Measurements from ENCODE around the gene CEP95. TPM values are rescaled to one million over a fixed set of nuclear protein-coding genes. Genes with fewer than 3 reads are reported as not detected.
"Not testable (repeated sequence)": the region's sequence is repeated elsewhere in the genome, so short reads cannot be mapped to it uniquely, and the experiment has no call there.

CEP95 gene
- polyA plus RNA-seq, 3 donors, result 84.0 to 93.8 (median 90.2) TPM

DNA sequence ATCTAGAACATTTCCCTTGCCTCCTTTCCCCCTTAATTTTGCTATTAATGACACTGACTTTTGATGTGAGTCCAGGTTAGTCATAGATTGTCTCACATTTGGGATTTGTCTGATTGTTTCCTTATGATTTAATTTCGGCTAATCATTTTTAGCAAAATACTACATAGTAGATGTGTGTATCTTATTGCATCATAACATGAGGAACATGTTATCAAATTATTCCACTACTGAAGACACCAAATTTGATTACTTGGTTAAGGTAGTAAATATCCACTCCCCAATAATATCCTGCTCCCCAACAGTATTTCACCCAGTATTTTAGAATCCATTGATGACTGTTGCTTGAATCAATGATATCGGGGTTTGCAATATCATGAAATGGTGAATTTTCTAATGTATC, 12.7 kb upstream of the CEP95 start:
- DNase-seq (ENCODE audit: low read depth in 3 of 3, low spot score in 2 of 3), result no peak

DNA sequence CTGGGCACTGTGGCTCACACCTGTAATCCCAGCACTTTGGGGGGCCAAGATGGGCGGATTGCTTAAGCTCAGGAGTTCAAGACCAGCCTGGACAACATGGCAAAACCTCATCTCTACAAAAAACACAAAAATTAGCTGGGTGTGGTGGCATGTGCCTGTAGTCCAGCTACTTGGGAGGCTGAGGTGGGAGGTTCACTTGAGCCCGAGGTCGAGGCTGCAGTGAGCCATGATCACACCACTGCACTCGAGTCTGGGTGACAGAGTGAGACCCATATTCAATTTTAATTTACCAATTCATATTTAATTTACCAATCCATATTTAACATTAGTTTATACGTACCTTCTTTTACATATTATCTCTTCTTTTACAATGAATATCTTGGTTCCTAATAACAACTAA, 11.5 kb upstream of the CEP95 start:
- not testable (repeated sequence) for DNase-seq (ENCODE audit: low read depth in 3 of 3, low spot score in 2 of 3)

DNA sequence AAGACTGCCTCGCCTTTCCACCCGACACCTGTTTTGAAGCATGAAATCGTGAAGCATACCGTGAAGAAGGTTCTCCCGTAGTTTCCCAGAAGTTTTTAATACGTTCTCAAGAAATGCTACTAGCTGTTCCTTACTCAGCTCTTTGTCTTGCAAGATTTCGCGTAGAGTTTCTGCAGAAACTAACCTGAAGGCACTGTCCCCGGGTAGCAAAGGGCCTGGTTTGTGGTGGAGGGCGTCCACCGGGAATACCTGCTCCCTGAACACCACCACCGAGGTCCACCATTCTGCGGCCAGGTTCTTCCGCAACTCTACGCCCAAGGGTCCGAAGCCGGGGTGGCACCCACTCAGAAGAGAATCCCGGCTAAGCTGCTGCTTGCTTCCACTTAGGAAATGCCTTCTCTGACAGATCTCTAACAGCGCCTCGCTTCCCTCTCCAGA, 10.4 kb upstream of the CEP95 start:
- DNase-seq (ENCODE audit: low read depth in 3 of 3, low spot score in 2 of 3), result no peak

GRCh38 chr17:64496786-64497564, 9.8 kb upstream of the CEP95 start, which contains the start of gene POLG2:
POLG2 (minus strand) TSS chr17:64497054; CDS start chr17:64496968, 86 bp downstream.
- DNase-seq (ENCODE audit: low read depth in 3 of 3, low spot score in 2 of 3), result peak; percentile 75 to 85 (median 80)

GRCh38 chr17:64497565-64498035, 9.2 kb upstream of the CEP95 start:
- DNase-seq (ENCODE audit: low read depth in 3 of 3, low spot score in 2 of 3), result no peak

DNA sequence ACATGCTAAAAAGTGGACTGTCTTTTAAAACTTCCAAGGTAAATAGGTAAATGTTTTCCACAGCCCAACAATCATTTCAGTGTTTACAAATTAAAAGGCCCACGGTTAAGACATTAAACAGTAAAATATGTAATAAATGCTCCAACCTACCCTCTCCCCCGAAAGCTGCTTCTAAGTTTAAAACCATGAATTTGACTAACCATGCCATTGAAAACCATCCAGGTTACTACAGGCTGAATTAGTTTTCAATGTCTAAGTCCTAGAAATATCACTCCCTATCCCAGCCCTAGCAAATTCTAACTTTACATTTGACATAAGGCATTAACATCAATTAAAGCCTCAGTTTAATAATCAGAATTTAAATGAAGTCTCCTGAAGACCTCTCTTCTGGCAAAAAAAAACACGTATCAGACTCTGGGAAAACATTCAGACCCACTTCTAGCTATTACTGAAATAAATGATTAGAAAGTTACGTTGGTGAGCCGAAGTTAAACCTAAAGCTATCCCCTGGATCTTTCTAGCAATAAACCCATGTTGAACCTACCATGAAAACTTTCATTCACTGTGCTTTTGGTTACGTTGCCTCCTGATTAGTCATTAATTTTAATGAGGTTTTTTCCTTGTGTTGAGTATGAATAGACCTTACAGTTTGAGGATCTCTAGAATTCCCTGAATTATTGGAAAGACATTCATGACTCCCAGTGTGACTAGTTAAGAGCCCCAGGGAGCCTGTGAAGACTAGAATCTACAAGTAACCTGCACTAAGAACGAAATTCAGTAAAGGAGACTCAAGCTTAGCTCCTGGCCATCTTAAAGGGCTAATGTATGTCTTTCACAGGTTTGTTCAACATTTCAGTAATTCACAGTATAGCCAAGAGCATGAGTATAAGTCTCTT, 8.2 kb upstream of the CEP95 start:
- DNase-seq (ENCODE audit: low read depth in 3 of 3, low spot score in 2 of 3), result no peak

- no peak for DNase-seq (ENCODE audit: low read depth in 3 of 3, low spot score in 2 of 3)
Measured at GRCh38 chr17:64499805-64500486, 6.8 kb upstream of the CEP95 start.

DNA sequence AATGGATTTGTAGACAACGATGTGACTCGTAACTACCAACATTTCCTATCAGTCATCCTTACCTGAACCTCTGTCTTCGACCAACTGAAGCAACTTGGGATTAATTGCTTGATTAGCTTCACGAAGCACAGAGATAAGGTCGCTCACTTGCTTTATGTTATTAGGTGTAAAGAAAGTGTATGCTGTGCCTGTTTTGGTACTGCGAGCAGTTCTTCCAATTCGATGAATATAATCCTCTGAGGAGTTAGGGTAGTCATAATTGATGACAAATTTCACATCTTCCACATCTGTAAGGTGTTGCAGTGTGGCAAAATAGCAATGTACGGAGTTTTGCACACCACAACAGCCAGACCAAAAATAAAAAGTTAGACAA, 6.3 kb upstream of the CEP95 start:
- no peak for DNase-seq (ENCODE audit: low read depth in 3 of 3, low spot score in 2 of 3)

GRCh38 chr17:64500862-64501765, 5.7 kb upstream of the CEP95 start:
- no peak for DNase-seq (ENCODE audit: low read depth in 3 of 3, low spot score in 2 of 3)

DNA sequence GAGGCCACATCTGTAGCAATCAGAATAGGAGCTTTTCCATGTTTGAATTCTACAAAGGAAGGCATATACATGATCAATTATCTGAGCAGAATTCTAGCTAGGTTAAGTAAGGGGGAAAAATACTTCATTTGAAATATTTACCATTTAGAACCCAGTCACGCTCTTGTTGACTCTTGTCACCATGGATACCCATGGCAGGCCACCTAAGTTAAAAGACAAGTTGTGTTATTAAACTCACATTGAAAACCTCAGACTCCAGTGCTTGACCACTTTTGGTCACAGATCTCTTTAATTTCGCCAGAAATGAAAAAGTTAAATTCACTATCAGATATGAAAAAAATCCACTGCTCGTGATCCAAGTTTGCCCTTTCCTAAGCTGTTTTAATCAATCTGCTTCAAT, 4.8 kb upstream of the CEP95 start:
- DNase-seq (ENCODE audit: low read depth in 3 of 3, low spot score in 2 of 3), result no peak

DNA sequence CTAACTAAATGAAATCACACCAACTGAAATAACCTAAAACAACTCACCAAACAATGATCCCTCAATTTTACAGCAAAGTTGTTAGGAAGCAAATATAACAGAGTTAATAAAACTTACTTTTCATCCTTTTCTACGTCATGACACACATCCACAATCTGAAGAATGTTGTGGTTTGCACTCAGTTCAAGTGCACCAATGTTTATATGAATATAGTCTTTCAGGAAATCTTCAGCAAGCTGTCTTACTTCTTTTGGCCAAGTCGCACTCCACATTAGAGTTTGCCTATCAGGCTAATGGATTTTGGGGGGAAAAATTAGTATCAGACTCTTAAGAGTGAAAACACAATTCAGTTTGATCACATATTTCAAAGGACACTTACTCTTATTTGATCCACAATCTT, 4.0 kb upstream of the CEP95 start:
- no peak for DNase-seq (ENCODE audit: low read depth in 3 of 3, low spot score in 2 of 3)

GRCh38 chr17:64503341-64503740, 3.4 kb upstream of the CEP95 start:
- no peak for DNase-seq (ENCODE audit: low read depth in 3 of 3, low spot score in 2 of 3)

DNA sequence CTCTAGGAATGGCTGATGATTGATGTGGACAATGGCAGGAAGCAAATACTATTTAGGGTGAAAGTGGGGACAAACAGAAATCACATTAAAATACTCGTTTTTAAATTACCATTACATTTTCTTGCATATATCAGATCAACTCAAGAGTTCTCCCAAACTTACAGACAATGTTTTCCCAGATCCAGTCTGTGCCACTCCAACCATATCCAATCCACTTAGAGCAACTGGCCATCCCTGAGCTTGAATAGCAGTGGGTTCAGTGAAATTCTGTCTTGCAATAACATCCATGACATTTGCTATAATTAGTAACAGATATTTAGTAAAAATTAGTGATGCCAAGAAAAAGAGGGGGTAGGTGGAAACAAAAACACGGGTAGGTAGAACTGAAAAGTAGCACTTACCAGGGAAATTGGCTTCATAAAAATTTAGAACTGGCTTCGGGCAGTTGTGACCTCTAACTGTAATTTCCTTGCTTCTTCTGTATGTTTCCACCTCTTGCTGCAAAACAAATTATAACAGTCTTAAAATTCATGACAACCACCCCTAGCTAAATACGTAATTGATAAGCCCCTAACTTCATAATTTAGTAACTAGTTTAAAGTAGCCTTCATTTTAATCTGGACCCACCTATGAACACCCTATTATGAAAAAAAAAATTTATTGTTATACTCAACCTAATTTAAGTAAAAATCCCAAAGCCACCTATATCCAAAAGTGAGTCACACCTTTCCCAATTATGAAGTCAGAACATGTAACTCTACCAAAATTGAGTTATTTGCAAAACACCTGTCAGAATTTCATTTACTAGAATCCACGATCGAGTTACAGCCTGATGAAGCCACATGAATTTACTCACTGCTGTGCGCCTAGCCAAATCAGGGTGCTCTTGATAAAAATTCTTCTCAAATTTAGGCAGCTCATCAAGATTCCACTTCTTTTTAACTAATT, 2.7 kb upstream of the CEP95 start:
- DNase-seq (ENCODE audit: low read depth in 3 of 3, low spot score in 2 of 3), result no peak

DNA sequence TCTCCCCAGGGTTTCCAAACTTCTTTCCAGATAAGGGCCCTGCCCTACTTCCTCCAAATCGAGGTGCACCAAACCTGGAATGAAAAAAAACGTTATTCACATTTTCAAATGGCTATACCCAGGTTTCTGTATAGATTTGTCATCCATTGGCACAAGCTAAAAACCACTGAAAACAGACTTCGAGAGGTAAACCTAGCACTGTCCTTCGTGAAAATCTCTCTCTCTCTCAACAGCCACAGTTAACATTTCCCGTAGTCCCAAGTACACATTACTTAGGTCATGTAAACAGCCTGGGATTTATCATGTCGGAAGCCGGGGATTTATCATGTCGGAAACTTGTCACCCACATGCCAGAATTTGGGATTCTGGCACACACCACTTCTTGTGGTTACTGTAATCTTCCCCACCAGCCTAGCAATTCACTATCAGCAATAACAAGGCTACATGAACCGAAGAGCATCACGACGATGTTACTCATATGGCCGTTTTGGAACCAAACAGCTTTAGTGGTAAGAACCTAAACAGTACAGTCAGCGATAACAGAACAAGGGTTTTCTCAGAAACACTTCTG, 1.9 kb upstream of the CEP95 start:
- no peak for DNase-seq (ENCODE audit: low read depth in 3 of 3, low spot score in 2 of 3)

DNA sequence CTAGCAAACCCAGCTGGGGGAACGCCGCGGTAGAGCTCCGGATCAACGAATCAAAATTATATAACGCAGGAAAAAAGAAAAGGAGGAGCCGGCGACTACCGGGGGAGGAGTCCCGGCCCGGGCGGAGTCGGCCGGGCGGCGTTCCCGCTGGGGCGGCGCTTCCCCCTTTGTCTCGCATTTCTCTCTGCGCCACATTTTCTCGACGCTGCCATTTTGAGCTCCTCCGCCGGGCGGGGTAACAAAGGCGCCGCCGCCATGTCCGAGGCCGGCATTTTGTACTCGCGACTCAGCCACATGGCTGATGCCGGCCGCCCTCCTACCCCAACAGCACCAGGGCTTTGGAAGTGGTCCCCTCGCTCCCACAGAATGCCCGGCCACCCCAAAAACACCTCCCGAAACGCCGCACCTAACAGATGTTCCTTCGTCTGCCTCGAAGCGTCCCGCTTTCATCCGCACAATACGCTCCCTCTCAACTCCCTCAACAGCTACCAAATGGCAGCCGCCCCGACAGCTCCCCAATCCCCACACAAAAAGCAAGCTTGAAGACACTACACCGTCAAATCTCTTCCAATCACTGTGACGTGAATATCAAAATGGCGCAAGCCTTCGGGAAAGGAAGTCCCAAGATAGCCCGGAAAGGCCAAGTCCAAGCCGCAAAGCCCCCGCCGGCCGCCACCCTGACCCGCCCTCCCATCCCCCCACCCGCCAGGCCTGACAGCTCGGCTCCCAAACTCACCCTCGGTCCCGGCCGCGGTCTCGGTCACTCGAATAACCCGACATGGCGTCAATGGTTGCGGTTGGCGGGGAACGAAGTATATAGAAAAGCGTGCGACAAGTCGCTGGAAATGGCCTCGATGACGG, 1.2 kb upstream of the CEP95 start:
- DNase-seq (ENCODE audit: low read depth in 3 of 3, low spot score in 2 of 3), result peak; percentile 74 to 87 (median 86)

GRCh38 chr17:64506201-64506575, 589 bp upstream of the CEP95 start, which contains the start of gene DDX5:
DDX5 (minus strand) TSS chr17:64506289; CDS start chr17:64506119, 170 bp downstream.
- DNase-seq (ENCODE audit: low read depth in 3 of 3, low spot score in 2 of 3), result peak; percentile 90 to 94 (median 93)

GRCh38 chr17:64507413-64507782, 621 bp downstream of the CEP95 start:
- peak; percentile 69 to 76 (median 73) for DNase-seq (ENCODE audit: low read depth in 3 of 3, low spot score in 2 of 3)

- no peak for DNase-seq (ENCODE audit: low read depth in 3 of 3, low spot score in 2 of 3)
Measured at GRCh38 chr17:64508683-64509082, 1.9 kb downstream of the CEP95 start.

Measured in right renal cortex interstitium (tissue), 3 donors.